Omental fat pad (tissue), 4 donors: ENCODE results near the gene DOC2A. TPM values are rescaled to one million over a fixed set of nuclear protein-coding genes. Genes with fewer than 3 reads are reported as not detected.
A peak's percentile ranks its signal among the peaks of the same experiment; 100 is the strongest.

ENCODE experiments used
- ATAC-seq: fragments of 150-250 bp; one replicate; pipeline ENCODE4 v1.9.1; 2016; ENCODE audit warnings: mild to moderate bottlenecking, moderate library complexity; ENCODE audit not compliant: low FRiP score
- DNase-seq: peaks from one replicate; pipeline ENCODE4 v3.0.0-alpha.2; 2019; ENCODE audit warnings: low spot score
- CTCF ChIP-seq, 3 donors: fragments of 450-650 bp; IDR thresholded peaks; one replicate each; pipeline ENCODE4 v1.5.1; 2016 to 2017; ENCODE audit warnings: antibody characterized with exemption in 3 of 3, mild to moderate bottlenecking in 3 of 3, moderate library complexity in 2 of 3
- total RNA-seq, 4 donors: library from RNA; depleted of rRNA; stranded (reverse); fragments of >200 nt; gene quantifications; one replicate each; pipeline ENCODE4 v1.1.0, GENCODE V29; 2016

Gene DOC2A
- 1 to 10 TPM in 2 of 4 donors, under 1 TPM in 1, not detected in 1; 0.95 to 2.3 (median 1.2) TPM for total RNA-seq

DNA sequence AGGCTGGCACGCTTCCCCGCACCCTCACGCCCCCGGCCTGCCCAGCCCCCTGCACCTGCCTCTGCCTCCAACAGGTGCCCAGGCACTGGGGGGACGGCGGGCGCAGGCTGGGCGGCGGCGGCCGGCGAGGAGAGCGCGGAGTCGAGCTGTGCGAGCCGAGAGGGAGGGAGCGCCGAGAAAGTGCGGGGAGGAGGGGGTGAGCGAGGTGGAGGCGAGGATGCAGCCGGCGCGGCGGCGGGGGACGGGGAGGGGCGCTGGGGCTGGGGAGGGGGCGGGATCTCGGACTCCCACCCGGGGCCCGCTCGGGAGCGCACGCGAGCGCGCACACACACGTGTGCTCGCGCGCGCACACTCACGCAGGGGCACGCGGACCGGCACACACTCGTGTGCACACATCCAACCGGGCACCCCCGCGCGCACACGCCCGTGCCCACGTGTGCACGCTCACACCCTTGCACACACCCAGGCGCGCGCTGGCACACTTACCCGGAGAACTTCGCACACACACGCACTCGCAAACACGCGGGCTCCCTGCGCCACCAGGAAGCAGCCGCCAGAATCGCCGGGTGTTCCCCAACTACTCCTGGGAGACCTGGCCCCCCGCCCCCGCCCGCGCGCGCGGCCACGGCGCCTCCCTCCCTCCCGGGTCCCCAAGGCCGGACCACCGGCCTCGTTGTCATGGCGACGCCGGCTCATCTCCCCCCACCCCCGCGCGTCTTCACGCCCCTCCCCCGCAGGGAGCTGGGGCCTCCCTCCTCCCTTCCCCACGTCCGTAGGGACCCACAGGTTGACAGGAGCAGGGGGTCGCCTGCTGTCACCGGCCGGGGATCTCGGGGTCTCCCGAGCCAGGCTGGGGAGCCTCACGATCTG, at the start of gene DOC2A:
Gene DOC2A (minus strand): TSS at position 184 of the 870 bp plus-strand sequence. CDS start 805 bp downstream, outside the sequence.
- TF ChIP-seq CTCF (IDR thresholded peaks at IDR 0.05) = no peak
- no peak for DNase-seq

GRCh38 chr16:30060346-30060745, 49.5 kb upstream of the DOC2A start:
- DNase-seq (no peak), ATAC-seq (no peak)
- TF ChIP-seq CTCF (IDR thresholded peaks at IDR 0.05) = no peak

More for the DNA sequence above, at the start of gene DOC2A:
- ATAC-seq = no peak

DNA sequence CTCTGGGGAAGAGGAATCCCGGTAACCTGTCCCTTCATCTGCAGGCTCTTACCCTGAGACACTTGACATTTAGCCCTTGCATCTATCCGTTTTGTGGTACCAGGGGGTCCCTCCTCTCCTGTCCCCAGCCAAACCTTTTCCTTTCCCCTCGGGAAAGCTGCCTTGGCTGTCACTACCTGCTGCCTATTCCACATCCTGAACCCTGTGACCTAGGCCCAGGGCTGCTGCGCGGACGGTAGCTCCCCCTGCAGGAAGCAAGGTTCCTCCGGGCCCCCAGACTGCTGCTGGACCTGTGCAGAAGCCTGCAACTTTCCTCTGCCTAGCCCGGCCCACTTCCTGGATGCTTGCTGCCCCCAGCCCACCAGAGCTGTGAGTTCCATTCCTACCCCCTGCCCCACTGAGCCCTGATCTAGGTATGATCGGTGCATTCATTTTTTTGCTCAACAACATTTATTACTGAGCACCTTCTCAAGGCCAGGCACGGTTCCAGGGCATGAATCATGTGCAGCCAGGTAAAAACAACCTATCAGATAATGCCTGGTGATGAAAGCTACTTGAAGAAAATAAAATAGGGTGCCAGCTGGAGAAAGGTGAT, 44.2 kb upstream of the DOC2A start:
- DNase-seq = no peak
- peak; percentile 33 for ATAC-seq
- no peak for TF ChIP-seq CTCF (IDR thresholded peaks at IDR 0.05)

DNA sequence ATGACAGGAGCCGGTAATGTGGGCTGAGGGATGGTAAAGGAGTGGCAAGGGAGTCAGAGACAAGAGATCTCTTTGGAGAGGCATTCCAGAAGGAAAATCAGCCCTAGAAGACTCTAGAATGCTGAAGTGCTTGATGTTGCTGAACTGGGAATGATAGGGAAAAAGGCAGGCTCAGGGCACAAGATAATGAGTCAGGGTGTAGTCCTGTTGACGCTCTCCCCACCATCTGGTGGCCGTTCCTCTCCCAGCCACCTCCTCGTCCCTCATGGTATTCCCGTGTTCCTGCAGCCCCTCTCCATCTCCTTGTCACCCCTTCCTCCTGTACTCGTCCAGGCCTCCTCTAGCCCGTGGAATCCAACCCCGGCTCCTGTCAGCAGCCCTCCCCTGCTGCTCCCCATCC, 43.6 kb upstream of the DOC2A start:
- DNase-seq = no peak
- no peak for TF ChIP-seq CTCF (IDR thresholded peaks at IDR 0.05)
- no peak for ATAC-seq

DNA sequence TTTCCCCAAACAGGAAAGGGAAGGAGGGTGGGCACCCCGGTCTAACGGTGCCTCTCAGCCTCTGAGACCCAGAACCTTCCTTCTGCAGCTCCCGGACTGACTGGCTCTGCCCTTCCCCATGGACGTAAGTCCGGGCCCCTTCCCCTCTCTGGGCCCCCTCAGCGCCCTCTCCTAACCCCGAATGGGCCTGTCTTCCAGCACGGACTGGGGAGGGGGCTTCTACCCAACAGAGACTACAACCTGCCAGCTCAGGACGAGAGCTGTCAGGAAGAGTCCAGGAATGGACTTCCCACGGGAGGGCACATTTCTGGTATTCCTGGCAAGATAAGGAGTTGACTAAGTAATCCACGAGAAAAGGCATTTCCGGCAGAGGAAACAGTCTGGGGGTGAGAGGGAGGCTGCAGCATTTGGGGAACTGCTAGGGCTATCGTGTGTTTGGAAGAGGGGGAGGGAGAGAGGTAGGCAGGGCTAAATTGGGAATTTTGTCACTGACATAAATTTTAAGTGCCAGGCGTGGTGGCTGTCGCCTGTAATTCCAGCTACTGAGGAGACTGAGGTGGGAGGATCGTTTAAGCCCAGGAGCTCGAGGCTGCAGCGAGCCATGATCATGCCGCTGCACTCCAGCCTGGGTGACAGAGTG, 42.7 kb upstream of the DOC2A start:
- ATAC-seq (peak; percentile 62), DNase-seq (no peak)
- TF ChIP-seq CTCF (IDR thresholded peaks at IDR 0.05) = no peak

DNA sequence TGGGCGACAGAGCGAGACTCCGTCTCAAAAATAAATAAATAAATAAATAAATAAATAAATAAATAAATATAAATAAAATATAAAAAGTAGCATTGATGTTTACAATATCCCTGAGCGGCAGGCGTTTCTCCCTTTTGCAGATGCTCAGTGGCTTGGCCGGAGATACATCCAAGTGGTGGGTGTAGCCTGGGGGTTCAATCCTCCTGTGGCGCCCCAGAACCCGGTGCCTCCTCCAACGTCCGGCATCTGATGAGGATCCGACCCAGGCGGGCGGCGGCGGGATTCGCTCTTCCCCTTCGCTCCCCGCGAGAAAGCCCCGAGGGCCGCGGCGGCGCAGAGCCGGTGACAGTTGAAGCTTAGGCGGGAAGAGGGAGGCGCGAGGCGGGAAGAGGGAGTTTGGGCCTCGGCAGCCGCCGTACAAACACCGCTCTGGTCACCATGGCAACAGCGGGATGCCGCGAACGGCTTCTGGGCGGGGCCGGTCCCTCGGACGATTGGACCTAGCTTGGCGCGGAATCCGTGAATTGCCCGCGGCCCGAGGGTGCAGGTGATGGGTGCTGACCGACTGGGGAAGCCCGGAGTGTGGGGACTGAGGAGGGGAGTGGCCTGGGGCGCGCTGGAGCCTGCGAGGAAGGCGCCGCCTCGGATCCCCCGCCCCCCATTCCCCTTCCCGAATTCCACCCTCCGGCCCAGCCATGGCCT, 42.0 kb upstream of the DOC2A start:
- TF ChIP-seq CTCF (IDR thresholded peaks at IDR 0.05) = no peak
- ATAC-seq = peak; percentile 76
- peak; percentile 90 for DNase-seq
